Vagina (tissue), 2 donors: ENCODE results near the gene HNMT.

ENCODE experiments used
- POLR2A ChIP-seq, 2 donors: fragments of 450-650 bp; IDR thresholded peaks; one replicate each; pipeline ENCODE4 v1.6.1; 2017; ENCODE audit warnings: antibody characterized with exemption in 2 of 2, mild to moderate bottlenecking in 2 of 2, moderate library complexity in 2 of 2
- POLR2AphosphoS5 ChIP-seq, 2 donors: sonication (generic); formaldehyde crosslinking; IDR thresholded peaks; one replicate each; pipeline ENCODE4 v1.9.0; 2017; ENCODE audit warnings: antibody characterized with exemption in 2 of 2, mild to moderate bottlenecking in 2 of 2, low read depth in 1 of 2; ENCODE audit not compliant: insufficient read depth in 1 of 2
- TF ChIP-seq, protein P1 (sequence below), 3 experiments: fragments of 450-650 bp in 2 of 3; fragments of 200-600 bp in 1 of 3; sonication (generic) in 1 of 3; IDR thresholded peaks; one replicate each; pipeline ENCODE4 v1.5.1; 2017 to 2019; ENCODE audit warnings: antibody characterized with exemption in 3 of 3, mild to moderate bottlenecking in 2 of 3, moderate library complexity in 2 of 3

DNA sequence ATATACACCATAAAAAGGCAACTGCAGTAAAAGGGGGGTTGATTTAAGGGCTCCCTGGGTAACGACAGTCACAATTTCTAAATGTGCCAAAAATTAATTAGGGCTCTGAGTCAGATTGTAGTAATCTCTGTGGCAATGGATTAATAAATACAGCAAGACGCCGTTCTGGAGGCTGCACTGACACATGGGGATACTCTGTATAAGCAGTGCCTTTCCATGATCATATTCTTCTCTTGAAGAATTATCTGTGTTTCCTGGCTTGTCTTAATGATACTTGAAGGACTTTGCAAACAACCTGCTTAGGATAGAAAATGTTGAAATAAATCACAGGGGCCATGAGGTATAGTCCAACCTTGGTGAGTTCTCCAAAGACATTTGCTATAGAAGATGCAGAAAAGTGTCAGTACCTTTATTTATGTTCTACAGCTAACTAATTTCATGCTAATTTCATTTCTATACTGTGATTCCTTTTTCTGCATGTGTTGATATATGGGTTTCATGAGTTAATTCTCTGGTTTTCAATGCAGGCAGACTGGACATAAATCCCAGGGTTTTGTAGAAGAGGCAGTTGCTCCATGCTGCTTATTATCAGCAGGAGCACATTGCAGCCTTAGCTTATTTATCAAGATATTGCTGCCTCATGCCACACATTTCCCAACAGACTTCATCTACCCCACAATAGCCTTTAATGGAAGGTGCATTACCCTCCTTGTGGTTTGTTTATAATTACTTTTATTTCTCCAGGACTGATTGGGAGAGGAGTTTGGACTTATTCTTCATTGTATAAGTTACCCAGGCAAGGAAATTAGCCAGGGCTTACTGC lies 54.8 kb downstream of the HNMT start:
- TF ChIP-seq, protein P1, sequence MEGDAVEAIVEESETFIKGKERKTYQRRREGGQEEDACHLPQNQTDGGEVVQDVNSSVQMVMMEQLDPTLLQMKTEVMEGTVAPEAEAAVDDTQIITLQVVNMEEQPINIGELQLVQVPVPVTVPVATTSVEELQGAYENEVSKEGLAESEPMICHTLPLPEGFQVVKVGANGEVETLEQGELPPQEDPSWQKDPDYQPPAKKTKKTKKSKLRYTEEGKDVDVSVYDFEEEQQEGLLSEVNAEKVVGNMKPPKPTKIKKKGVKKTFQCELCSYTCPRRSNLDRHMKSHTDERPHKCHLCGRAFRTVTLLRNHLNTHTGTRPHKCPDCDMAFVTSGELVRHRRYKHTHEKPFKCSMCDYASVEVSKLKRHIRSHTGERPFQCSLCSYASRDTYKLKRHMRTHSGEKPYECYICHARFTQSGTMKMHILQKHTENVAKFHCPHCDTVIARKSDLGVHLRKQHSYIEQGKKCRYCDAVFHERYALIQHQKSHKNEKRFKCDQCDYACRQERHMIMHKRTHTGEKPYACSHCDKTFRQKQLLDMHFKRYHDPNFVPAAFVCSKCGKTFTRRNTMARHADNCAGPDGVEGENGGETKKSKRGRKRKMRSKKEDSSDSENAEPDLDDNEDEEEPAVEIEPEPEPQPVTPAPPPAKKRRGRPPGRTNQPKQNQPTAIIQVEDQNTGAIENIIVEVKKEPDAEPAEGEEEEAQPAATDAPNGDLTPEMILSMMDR (IDR thresholded peaks at IDR 0.05): no peak
- TF ChIP-seq POLR2AphosphoS5 (IDR thresholded peaks at IDR 0.05; ENCODE audit: insufficient read depth in 1 of 2, low read depth in 1 of 2): no peak
- no peak for TF ChIP-seq POLR2A (IDR thresholded peaks at IDR 0.05)
